ENCODE measurements around the gene UHRF1. TPM values are rescaled to one million over a fixed set of nuclear protein-coding genes. Genes with fewer than 3 reads are reported as not detected.
A peak's percentile ranks its signal among the peaks of the same experiment; 100 is the strongest.

Gene UHRF1
- total RNA-seq, 2 experiments from 2014 or later = 126 to 151 TPM

- CTCF ChIA-PET = interaction anchor here (0.7 to 4.9 kb wide), 4 partner anchors 19 to 104 kb away, joined by 3 to 44 read pairs (median 4); no protein-coding TSS in a partner anchor
- intact Hi-C loops (cut with DNase I, micrococcal nuclease) = loop anchor here in 1 of 2 experiments (5.0 to 10.0 kb wide), 3 partner anchors 277 to 509 kb away; partner anchors contain the start of genes CHAF1A, HDGFL2, SH3GL1 and TNFAIP8L1
- DNase-seq = peak; percentile 45
- H3K4me1 Mint-ChIP-seq = peaks cover 58% of the 10 kb centered on the region
- peak overlapping the region; percentile 80 for H3K4me3 Mint-ChIP-seq
- H3K36me3 Mint-ChIP-seq (ENCODE audit: low read depth) = peaks cover 72% of the 10 kb centered on the region
- POLR2A ChIA-PET = interaction anchor here (0.6 to 2.6 kb wide), 4 partner anchors 14 to 805 kb away, joined by 3 to 11 read pairs (median 7); partner anchors contain the start of gene KDM4B
- ATAC-seq = no peak
- peak overlapping the region; percentile 86 for H3K27ac Mint-ChIP-seq
- no peaks in the 10 kb centered on the region for H3K9me3 Mint-ChIP-seq (ENCODE audit: low read depth)
- H3K27me3 Mint-ChIP-seq = no peaks in the 10 kb centered on the region
Measured at GRCh38 chr19:4913996-4914735, 4.9 kb downstream of the UHRF1 start.

- no peaks in the 10 kb centered on the region for H3K27me3 Mint-ChIP-seq
- peak; percentile 59 for ATAC-seq
- H3K4me3 Mint-ChIP-seq = peak overlapping the region; percentile 80
- peaks cover 76% of the 10 kb centered on the region for H3K36me3 Mint-ChIP-seq (ENCODE audit: low read depth)
- intact Hi-C loops (cut with DNase I, micrococcal nuclease) = loop anchor here in 1 of 2 experiments (5.0 to 10.0 kb wide), 3 partner anchors 278 to 510 kb away; partner anchors contain the start of genes CHAF1A, HDGFL2, SH3GL1 and TNFAIP8L1
- ChIA-PET CTCF (interaction anchor here (1.7 to 4.9 kb wide), 3 partner anchors 22 to 123 kb away, joined by 3 to 44 read pairs (median 5); partner anchors contain the start of gene FEM1A), POLR2A (interaction anchor here (1.0 to 2.6 kb wide), 2 partner anchors 13 to 54 kb away, joined by 5 to 9 read pairs; partner anchors contain the start of gene KDM4B)
- H3K27ac Mint-ChIP-seq = peak overlapping the region; percentile 92
- H3K9me3 Mint-ChIP-seq (ENCODE audit: low read depth) = no peaks in the 10 kb centered on the region
- peaks cover 58% of the 10 kb centered on the region for H3K4me1 Mint-ChIP-seq
- DNase-seq = peak; percentile 86
Measured at GRCh38 chr19:4914736-4915501, 5.6 kb downstream of the UHRF1 start.

DNA sequence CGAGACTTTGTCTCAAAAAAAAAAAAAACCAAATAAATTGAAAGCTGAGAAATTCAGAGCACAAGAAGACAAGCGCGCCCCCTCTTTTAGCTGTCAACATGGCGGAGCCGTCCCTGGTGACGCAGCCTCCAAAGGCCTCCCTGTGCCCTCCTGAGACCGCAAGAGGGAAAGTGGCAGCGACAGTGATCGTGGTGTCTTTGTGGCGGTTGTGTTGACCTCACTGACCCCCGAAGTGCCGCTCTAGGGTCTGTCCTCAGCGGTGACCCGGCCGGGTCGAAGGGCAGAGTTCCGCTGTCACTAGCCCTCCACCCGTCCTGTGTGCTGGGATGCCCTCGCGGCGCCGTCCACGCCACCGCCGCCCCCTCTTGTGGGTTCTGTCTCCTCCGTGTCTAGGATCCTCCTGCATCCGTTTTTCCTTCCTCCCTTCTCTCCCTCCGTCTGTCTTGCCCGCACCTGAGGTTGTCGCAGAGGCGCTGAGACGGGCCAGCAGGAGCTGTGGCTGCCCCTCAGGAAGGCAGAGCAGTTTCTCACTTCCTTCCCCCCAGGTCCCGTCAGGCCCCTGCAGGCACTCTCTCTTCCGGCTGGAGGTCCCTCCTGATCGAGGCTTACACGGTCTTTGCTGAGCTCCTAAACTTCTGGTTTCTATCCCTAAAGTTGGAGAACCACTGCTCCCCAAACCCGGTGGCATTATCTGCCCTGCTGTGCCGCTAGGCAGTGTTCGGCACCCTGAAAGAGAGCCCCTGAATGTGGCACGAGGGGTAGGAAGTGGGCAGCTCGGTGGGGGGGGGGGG is 7.2 kb downstream of the UHRF1 start:
- ChIA-PET POLR2A (interaction anchor here (0.5 to 0.7 kb wide), 6 partner anchors 21 to 800 kb away, joined by 3 to 8 read pairs (median 4); no protein-coding TSS in a partner anchor), CTCF (interaction anchor here (0.6 to 1.9 kb wide), 7 partner anchors 15 to 824 kb away, joined by 3 to 5 read pairs (median 4); partner anchors contain the start of genes FEM1A and PLIN3)
- Mint-ChIP-seq H3K4me3 (peak overlapping the region; percentile 80), H3K4me1 (peaks cover 57% of the 10 kb centered on the region), H3K36me3 (ENCODE audit: low read depth) (peaks cover 76% of the 10 kb centered on the region), H3K27me3 (no peaks in the 10 kb centered on the region), H3K27ac (peak overlapping the region; percentile 92), H3K9me3 (ENCODE audit: low read depth) (no peaks in the 10 kb centered on the region)
- no peak for ATAC-seq
- intact Hi-C loops (cut with DNase I, micrococcal nuclease) = loop anchor here in 1 of 2 experiments (10.0 kb wide), 1 partner anchor 512 kb away; the partner anchor contains the start of genes CHAF1A and SH3GL1
- DNase-seq = peak; percentile 62

- peaks cover 55% of the 10 kb centered on the region for H3K36me3 Mint-ChIP-seq (ENCODE audit: low read depth)
Measured at GRCh38 chr19:4922530-4923275, 13.4 kb downstream of the UHRF1 start.

GRCh38 chr19:4923276-4923747 is 14.0 kb downstream of the UHRF1 start:
- no peak overlapping the region for H3K27ac Mint-ChIP-seq
- no peak overlapping the region for H3K4me3 Mint-ChIP-seq
- H3K9me3 Mint-ChIP-seq (ENCODE audit: low read depth) = no peaks in the 10 kb centered on the region
- H3K36me3 Mint-ChIP-seq (ENCODE audit: low read depth) = peaks cover 51% of the 10 kb centered on the region
- POLR2A ChIA-PET = interaction anchor here (0.5 kb wide), 1 partner anchor 29 kb away, joined by 3 read pairs; no protein-coding TSS in a partner anchor
- H3K4me1 Mint-ChIP-seq = peaks cover 3% of the 10 kb centered on the region
- ATAC-seq (no peak), DNase-seq (no peak)
- CTCF ChIA-PET = no interaction called here
- no peaks in the 10 kb centered on the region for H3K27me3 Mint-ChIP-seq
- intact Hi-C loops (cut with DNase I, micrococcal nuclease) = no loop called here

More at GRCh38 chr19:4922530-4923275, 13.4 kb downstream of the UHRF1 start:
- peaks cover 4% of the 10 kb centered on the region for H3K4me1 Mint-ChIP-seq
- ChIA-PET CTCF (no interaction called here), POLR2A (interaction anchor here (0.5 kb wide), 2 partner anchors 28 to 882 kb away, joined by 3 to 6 read pairs; no protein-coding TSS in a partner anchor)
- no peaks in the 10 kb centered on the region for H3K27me3 Mint-ChIP-seq
- no peak overlapping the region for H3K27ac Mint-ChIP-seq
- H3K9me3 Mint-ChIP-seq (ENCODE audit: low read depth) = no peaks in the 10 kb centered on the region
- intact Hi-C loops (cut with DNase I, micrococcal nuclease) = no loop called here
- H3K4me3 Mint-ChIP-seq = no peak overlapping the region
- no peak for ATAC-seq
- DNase-seq = no peak

GRCh38 chr19:4929186-4929585 is 19.9 kb downstream of the UHRF1 start:
- ATAC-seq = no peak

DNA sequence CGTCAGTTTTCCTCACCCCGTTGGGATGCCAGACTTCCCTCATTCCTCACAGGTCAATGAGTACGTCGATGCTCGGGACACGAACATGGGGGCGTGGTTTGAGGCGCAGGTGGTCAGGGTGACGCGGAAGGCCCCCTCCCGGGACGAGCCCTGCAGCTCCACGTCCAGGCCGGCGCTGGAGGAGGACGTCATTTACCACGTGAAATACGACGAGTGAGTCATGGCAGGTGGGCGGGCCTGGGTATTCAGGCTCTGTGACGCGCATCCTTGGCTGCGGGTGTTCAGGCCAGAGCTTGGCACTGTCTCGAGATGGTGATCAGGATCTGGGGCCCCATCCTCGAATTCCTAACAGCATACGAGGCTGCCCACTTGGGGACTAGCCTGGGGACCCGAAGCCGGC is 21.4 kb downstream of the UHRF1 start:
- H3K4me1 Mint-ChIP-seq = no peaks in the 10 kb centered on the region
- CTCF ChIA-PET = no interaction called here
- POLR2A ChIA-PET = interaction anchor here (0.6 kb wide), 1 partner anchor 9 kb away, joined by 3 read pairs; no protein-coding TSS in a partner anchor
- no peak for ATAC-seq
- peaks cover 62% of the 10 kb centered on the region for H3K36me3 Mint-ChIP-seq (ENCODE audit: low read depth)
- H3K4me3 Mint-ChIP-seq = no peak overlapping the region
- no peaks in the 10 kb centered on the region for H3K9me3 Mint-ChIP-seq (ENCODE audit: low read depth)
- no peak overlapping the region for H3K27ac Mint-ChIP-seq
- peak; percentile 29 for DNase-seq
- H3K27me3 Mint-ChIP-seq = no peaks in the 10 kb centered on the region
- intact Hi-C loops (cut with DNase I, micrococcal nuclease) = no loop called here

More at GRCh38 chr19:4929186-4929585, 19.9 kb downstream of the UHRF1 start:
- Mint-ChIP-seq H3K36me3 (ENCODE audit: low read depth) (peaks cover 53% of the 10 kb centered on the region), H3K4me1 (peaks cover 3% of the 10 kb centered on the region), H3K27me3 (no peaks in the 10 kb centered on the region), H3K9me3 (ENCODE audit: low read depth) (no peaks in the 10 kb centered on the region), H3K4me3 (no peak overlapping the region), H3K27ac (no peak overlapping the region)
- intact Hi-C loops (cut with DNase I, micrococcal nuclease) = no loop called here
- DNase-seq = no peak
- CTCF ChIA-PET = interaction anchor here (1.3 kb wide), 1 partner anchor 17 kb away, joined by 4 read pairs; no protein-coding TSS in a partner anchor
- POLR2A ChIA-PET = interaction anchor here (0.6 kb wide), 1 partner anchor 9 kb away, joined by 5 read pairs; no protein-coding TSS in a partner anchor

DNA sequence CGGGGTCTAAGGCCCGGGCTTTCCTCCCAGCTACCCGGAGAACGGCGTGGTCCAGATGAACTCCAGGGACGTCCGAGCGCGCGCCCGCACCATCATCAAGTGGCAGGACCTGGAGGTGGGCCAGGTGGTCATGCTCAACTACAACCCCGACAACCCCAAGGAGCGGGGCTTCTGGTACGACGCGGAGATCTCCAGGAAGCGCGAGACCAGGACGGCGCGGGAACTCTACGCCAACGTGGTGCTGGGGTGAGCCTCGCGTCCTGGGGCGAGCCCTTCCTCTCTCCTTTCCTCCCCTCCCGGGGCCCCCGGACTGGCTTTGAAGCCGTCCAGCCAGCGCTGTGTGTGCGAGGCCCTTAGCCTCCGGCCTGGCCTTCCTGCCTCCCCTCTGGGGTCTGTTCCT is 23.4 kb downstream of the UHRF1 start:
- peaks cover 69% of the 10 kb centered on the region for H3K36me3 Mint-ChIP-seq (ENCODE audit: low read depth)
- H3K4me3 Mint-ChIP-seq = no peak overlapping the region
- H3K4me1 Mint-ChIP-seq = no peaks in the 10 kb centered on the region
- intact Hi-C loops (cut with DNase I, micrococcal nuclease) = no loop called here
- H3K27ac Mint-ChIP-seq = no peak overlapping the region
- no peaks in the 10 kb centered on the region for H3K27me3 Mint-ChIP-seq
- no peaks in the 10 kb centered on the region for H3K9me3 Mint-ChIP-seq (ENCODE audit: low read depth)
- CTCF ChIA-PET = no interaction called here
- POLR2A ChIA-PET = interaction anchor here (0.6 kb wide), 1 partner anchor 616 kb away, joined by 3 read pairs; no protein-coding TSS in a partner anchor
- DNase-seq (no peak), ATAC-seq (no peak)

- ChIA-PET CTCF (no interaction called here), POLR2A (interaction anchor here (0.6 kb wide), 1 partner anchor 615 kb away, joined by 3 read pairs; no protein-coding TSS in a partner anchor)
- Mint-ChIP-seq H3K4me1 (no peaks in the 10 kb centered on the region), H3K4me3 (no peak overlapping the region), H3K36me3 (ENCODE audit: low read depth) (peaks cover 77% of the 10 kb centered on the region), H3K27me3 (no peaks in the 10 kb centered on the region), H3K9me3 (ENCODE audit: low read depth) (no peaks in the 10 kb centered on the region), H3K27ac (no peak overlapping the region)
- no peak for DNase-seq
- no peak for ATAC-seq
- intact Hi-C loops (cut with DNase I, micrococcal nuclease) = no loop called here
Measured at GRCh38 chr19:4933528-4933927, 24.2 kb downstream of the UHRF1 start.

GRCh38 chr19:4935444-4935843 is 26.1 kb downstream of the UHRF1 start:
- ChIA-PET CTCF (no interaction called here), POLR2A (interaction anchor here (0.6 kb wide), 1 partner anchor 105 kb away, joined by 3 read pairs; no protein-coding TSS in a partner anchor)
- no peak for ATAC-seq
- H3K9me3 Mint-ChIP-seq (ENCODE audit: low read depth) = no peaks in the 10 kb centered on the region
- intact Hi-C loops (cut with DNase I, micrococcal nuclease) = no loop called here
- peaks cover 73% of the 10 kb centered on the region for H3K36me3 Mint-ChIP-seq (ENCODE audit: low read depth)
- H3K27ac Mint-ChIP-seq = no peak overlapping the region
- H3K27me3 Mint-ChIP-seq = no peaks in the 10 kb centered on the region
- H3K4me3 Mint-ChIP-seq = no peak overlapping the region
- DNase-seq = no peak
- H3K4me1 Mint-ChIP-seq = no peaks in the 10 kb centered on the region
